Omental fat pad (tissue), 4 donors: ENCODE data around the gene SLC26A6. TPM values are rescaled to one million over a fixed set of nuclear protein-coding genes. Genes with fewer than 3 reads are reported as not detected.

ENCODE experiments used
- ATAC-seq: fragments of 150-250 bp; one replicate; pipeline ENCODE4 v1.9.1; 2016; ENCODE audit warnings: mild to moderate bottlenecking, moderate library complexity; ENCODE audit not compliant: low FRiP score
- DNase-seq: peaks from one replicate; pipeline ENCODE4 v3.0.0-alpha.2; 2019; ENCODE audit warnings: low spot score
- total RNA-seq, 4 donors: library from RNA; depleted of rRNA; stranded (reverse); fragments of >200 nt; gene quantifications; one replicate each; pipeline ENCODE4 v1.1.0, GENCODE V29; 2016
- TF ChIP-seq, protein P1 (sequence below), 3 donors: fragments of 450-650 bp; IDR thresholded peaks; one replicate each; pipeline ENCODE4 v1.5.1; 2016 to 2017; ENCODE audit warnings: antibody characterized with exemption in 3 of 3, mild to moderate bottlenecking in 3 of 3, moderate library complexity in 2 of 3

Gene SLC26A6
- total RNA-seq, 4 donors from 2014 or later, result 9.9 to 17.8 (median 14.6) TPM

DNA sequence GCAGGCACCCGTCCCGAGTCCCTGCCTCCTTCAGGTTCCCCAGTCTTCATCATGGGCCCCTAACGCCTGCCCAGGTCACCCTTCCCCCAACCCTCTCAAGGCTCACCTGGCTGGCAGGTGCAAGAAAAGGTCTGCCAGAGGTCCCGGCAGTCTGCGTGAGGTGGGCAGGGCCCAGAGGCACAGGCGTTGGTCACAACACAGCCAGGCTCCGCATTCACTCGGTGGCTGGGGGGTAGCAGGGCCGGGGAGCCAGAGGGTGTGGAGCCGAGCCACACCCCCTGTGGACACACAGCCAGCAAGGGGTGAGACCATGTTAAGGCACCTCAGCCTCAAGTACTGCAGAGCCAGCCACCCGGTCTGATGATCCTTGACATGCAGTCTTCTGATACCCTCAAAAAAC, 16.5 kb upstream of the SLC26A6 start:
- ATAC-seq, result no peak
- DNase-seq, result no peak
- TF ChIP-seq, protein P1, sequence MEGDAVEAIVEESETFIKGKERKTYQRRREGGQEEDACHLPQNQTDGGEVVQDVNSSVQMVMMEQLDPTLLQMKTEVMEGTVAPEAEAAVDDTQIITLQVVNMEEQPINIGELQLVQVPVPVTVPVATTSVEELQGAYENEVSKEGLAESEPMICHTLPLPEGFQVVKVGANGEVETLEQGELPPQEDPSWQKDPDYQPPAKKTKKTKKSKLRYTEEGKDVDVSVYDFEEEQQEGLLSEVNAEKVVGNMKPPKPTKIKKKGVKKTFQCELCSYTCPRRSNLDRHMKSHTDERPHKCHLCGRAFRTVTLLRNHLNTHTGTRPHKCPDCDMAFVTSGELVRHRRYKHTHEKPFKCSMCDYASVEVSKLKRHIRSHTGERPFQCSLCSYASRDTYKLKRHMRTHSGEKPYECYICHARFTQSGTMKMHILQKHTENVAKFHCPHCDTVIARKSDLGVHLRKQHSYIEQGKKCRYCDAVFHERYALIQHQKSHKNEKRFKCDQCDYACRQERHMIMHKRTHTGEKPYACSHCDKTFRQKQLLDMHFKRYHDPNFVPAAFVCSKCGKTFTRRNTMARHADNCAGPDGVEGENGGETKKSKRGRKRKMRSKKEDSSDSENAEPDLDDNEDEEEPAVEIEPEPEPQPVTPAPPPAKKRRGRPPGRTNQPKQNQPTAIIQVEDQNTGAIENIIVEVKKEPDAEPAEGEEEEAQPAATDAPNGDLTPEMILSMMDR (IDR thresholded peaks at IDR 0.05), result no peak

DNA sequence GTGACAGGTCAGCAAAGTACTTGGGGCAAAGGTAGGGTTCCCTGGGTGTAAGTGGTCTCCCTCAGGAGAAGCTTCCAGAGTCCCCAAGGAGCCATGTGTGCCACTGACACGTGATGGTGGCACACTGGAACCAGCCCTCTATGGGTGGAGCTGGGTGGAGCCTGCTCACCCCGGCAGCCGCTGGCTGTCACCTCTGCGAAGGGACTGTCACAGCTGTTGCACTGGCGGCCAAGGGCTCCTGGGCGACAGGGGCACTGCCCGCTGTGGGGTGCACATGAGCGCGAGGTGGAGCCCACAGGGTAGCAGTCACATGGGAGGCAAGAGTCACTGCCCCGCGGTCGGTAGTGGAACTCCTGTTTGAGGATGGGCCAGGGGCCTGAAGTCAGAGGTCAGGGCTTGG, 15.5 kb upstream of the SLC26A6 start:
- no peak for ATAC-seq
- TF ChIP-seq, protein P1 (IDR thresholded peaks at IDR 0.05), result no peak
- DNase-seq, result no peak

DNA sequence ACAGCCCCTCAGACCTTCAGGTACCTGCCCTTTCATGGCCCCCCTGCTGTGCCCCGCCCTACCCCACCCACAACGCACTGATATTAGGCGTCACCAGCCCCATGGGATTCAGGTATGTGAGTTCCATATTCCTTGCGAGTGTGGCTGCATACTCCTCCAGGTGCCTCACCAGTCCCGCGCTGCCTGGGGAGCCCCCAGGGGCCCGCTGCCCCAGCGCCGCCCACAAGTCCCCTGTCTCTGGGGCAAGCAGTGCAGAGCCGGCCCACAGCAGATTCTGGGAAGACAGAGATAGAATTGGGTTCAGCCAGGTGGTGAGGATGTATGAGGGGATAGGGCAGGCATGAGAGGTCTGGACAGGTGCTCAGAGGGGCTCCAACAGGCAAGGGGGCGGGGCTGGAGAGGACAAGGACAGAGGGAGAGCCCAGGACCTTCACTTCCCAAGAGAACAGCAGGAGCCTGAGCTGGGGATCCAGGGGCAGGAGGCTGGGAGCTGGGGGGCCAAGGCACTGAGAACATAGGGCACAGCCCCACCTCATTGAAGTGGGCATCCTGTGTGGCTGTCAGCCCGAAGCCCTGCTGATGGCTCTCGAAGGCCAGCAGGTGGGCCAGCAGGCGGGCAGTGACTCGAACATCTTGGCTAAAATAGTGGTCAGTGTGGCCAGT, 13.1 kb upstream of the SLC26A6 start:
- TF ChIP-seq, protein P1 (IDR thresholded peaks at IDR 0.05), result no peak
- no peak for ATAC-seq
- DNase-seq, result no peak

DNA sequence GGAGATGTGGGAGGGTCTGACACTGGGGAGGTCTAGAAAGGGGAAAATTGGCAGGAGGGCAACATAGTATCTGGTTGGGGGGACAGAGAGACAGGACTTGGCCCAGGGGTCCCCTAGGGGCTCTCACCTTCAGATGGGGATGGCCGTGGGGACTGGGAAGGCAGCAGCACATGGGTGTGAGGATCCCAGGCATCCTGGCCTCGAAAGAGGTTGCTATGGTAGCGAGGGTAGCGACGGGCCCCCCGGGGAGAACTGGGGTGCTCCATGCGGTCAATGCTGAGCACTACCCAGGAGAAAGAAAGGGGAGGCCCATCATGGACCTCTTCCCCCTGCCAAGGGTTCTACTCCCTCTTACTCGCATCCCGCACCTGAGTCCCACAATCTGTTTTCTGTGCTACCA, 12.5 kb upstream of the SLC26A6 start:
- TF ChIP-seq, protein P1 (IDR thresholded peaks at IDR 0.05), result no peak
- ATAC-seq (no peak), DNase-seq (no peak)

DNA sequence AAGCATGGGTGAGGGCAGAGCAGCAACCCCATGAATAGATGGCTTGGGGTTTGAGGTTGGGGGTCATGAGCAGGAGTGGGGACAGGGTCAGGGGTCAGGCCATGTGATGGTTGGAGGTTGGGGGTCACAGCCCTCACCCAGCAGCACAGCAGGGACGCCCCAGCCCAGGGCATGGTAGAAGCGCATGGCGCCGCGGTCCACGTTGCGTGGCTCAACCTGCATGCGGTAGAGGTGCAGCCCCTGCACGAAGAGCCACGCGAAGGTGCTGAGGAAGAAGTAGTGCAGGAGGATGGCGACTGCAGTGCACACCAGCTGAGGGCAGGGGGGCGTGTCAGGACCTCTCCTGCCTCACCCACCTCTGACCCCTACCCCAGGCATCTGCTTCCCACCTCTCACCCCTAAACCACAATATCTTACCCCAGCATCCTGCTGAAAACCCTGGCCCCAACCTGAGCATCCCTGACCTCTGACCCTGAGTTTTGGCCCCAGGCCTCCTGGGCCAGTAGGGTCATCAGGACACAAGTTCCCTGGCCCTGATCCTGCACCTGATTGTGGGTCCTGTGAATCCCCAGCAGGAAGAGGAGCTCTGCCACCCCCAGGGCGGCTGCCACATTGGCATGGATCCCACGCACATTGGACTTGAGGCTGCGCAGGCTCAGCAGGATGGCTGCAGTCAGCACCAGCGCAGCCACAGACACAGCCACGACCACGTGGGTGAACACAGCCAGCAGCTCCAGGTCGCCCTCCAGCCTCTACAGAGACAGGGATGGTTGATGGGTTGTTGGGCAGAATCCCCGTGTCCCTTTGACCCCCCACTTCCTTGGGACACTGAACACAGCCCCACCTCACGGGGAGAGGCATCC, 9.9 kb upstream of the SLC26A6 start:
- ATAC-seq (no peak), DNase-seq (no peak)
- TF ChIP-seq, protein P1 (IDR thresholded peaks at IDR 0.05), result no peak

DNA sequence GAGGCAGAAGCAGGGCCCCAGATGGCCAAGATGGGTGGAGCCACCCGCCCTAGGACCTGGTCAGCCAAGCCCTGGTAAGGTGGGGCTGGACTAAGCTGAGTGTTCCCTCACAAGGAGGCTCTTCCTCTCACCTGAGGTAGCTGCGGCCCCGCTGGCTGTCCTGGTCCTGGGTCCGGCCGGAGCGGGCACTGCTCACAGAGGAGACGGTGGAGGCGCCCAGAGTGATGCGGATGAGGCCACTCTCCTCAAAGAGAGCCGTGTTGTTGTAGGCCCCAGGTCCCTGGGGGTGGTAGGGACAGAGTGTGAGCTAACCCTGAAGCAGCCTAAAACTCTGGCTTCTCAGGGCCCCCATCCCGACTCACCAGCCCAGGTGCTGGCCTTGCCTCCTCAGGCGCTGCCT, 7.3 kb upstream of the SLC26A6 start:
- TF ChIP-seq, protein P1 (IDR thresholded peaks at IDR 0.05), result no peak
- DNase-seq, result no peak
- no peak for ATAC-seq
